WTC11 (cell line): Measurements from ENCODE around the gene CDH13. TPM values are rescaled to one million over a fixed set of nuclear protein-coding genes. Genes with fewer than 3 reads are reported as not detected.

Source experiments
- ATAC-seq: fragments of 200-7000 bp; cut with Tn5 transposase; 2 replicates; pipeline ENCODE4 v1.10.0; 2021; ENCODE audit warnings: mild to moderate bottlenecking, moderate library complexity
- CTCF ChIA-PET: fragments of 300-600 bp; sonication (Branson Sonifier 250); formaldehyde crosslinking; loops from one replicate; lab custom pipeline; 2021; ENCODE audit warnings: antibody characterized with exemption; lab: Charles Lee
- POLR2A ChIA-PET: fragments of 350-600 bp; sonication (Branson Sonifier 250); formaldehyde crosslinking; loops from one replicate; lab custom pipeline; 2021; ENCODE audit warnings: antibody characterized with exemption; lab: Charles Lee
- DNase-seq: peaks from one replicate; pipeline ENCODE4 v3.0.0; 2021; ENCODE audit warnings: low spot score
- H3K27ac Mint-ChIP-seq: 2 replicates; pipeline ENCODE4 v1.8.0; 2021; ENCODE audit warnings: mixed read lengths
- H3K27me3 Mint-ChIP-seq: 2 replicates; pipeline ENCODE4 v1.8.0; 2021; ENCODE audit warnings: low read depth, mild to moderate bottlenecking, moderate library complexity, mixed read lengths
- H3K36me3 Mint-ChIP-seq: 2 replicates; pipeline ENCODE4 v1.8.0; 2021; ENCODE audit warnings: mixed read lengths
- H3K4me1 Mint-ChIP-seq: 2 replicates; pipeline ENCODE4 v1.8.0; 2022; ENCODE audit warnings: mixed read lengths
- H3K4me3 Mint-ChIP-seq: 2 replicates; pipeline ENCODE4 v1.8.0; 2021; ENCODE audit warnings: mild to moderate bottlenecking, moderate library complexity, mixed read lengths
- H3K9me3 Mint-ChIP-seq: 2 replicates; pipeline ENCODE4 v1.8.0; 2021; ENCODE audit warnings: mixed read lengths
- EMX1 ChIP-seq: fragments of 250-450 bp; sonication (Bioruptor Pico); IDR thresholded peaks from 2 replicates; pipeline ENCODE4 v1.8.0; 2021; ENCODE audit warnings: mild to moderate bottlenecking
- ETV6 ChIP-seq: sonication (generic); formaldehyde crosslinking; IDR thresholded peaks from 2 replicates; pipeline ENCODE4 v1.8.1; 2022; ENCODE audit warnings: mild to moderate bottlenecking, missing genetic modification reagents
- FOXK1 ChIP-seq: sonication (generic); formaldehyde crosslinking; IDR thresholded peaks from 2 replicates; pipeline ENCODE4 v1.8.0; 2022; ENCODE audit warnings: mild to moderate bottlenecking, moderate library complexity, missing genetic modification reagents
- JUN ChIP-seq: sonication (generic); formaldehyde crosslinking; IDR thresholded peaks from 2 replicates; pipeline ENCODE4 v1.8.0; 2023; ENCODE audit warnings: mild to moderate bottlenecking, missing genetic modification reagents
- KAT7 ChIP-seq: sonication (generic); formaldehyde crosslinking; IDR thresholded peaks from 2 replicates; pipeline ENCODE4 v1.8.1; 2023; ENCODE audit warnings: missing genetic modification reagents, mild to moderate bottlenecking, borderline replicate concordance
- NFATC4 ChIP-seq: fragments of 250-450 bp; sonication (Bioruptor Pico); IDR thresholded peaks from 2 replicates; pipeline ENCODE4 v1.9.0; 2021; ENCODE audit warnings: mild to moderate bottlenecking
- SMAD3 ChIP-seq: sonication (generic); formaldehyde crosslinking; IDR thresholded peaks from 2 replicates; pipeline ENCODE4 v1.8.0; 2022; ENCODE audit warnings: missing genetic modification reagents, mild to moderate bottlenecking, borderline replicate concordance
- SMAD4 ChIP-seq: sonication (generic); formaldehyde crosslinking; IDR thresholded peaks from 2 replicates; pipeline ENCODE4 v1.8.0; 2022; ENCODE audit warnings: mild to moderate bottlenecking, missing genetic modification reagents
- TCF7 ChIP-seq: sonication (generic); formaldehyde crosslinking; IDR thresholded peaks from 2 replicates; pipeline ENCODE4 v1.8.0; 2022; ENCODE audit warnings: mild to moderate bottlenecking, low read depth, missing genetic modification reagents, moderate library complexity
- TP53 ChIP-seq: sonication (generic); formaldehyde crosslinking; IDR thresholded peaks from 2 replicates; pipeline ENCODE4 v1.8.1; 2023; ENCODE audit warnings: mild to moderate bottlenecking, missing genetic modification reagents
- ZNF121 ChIP-seq: sonication (generic); formaldehyde crosslinking; IDR thresholded peaks from 2 replicates; pipeline ENCODE4 v1.8.0; 2023; ENCODE audit warnings: missing genetic modification reagents
- ZNF263 ChIP-seq: sonication (generic); formaldehyde crosslinking; IDR thresholded peaks from 2 replicates; pipeline ENCODE4 v1.8.1; 2022; ENCODE audit warnings: low read depth, mild to moderate bottlenecking, moderate library complexity, missing genetic modification reagents
- ZNF396 ChIP-seq: fragments of 250-450 bp; sonication (Bioruptor Pico); IDR thresholded peaks from 2 replicates; pipeline ENCODE4 v1.8.0; 2021; ENCODE audit warnings: mild to moderate bottlenecking, moderate library complexity, borderline replicate concordance
- ZNF671 ChIP-seq: fragments of 250-450 bp; sonication (Bioruptor Pico); IDR thresholded peaks from 2 replicates; pipeline ENCODE4 v1.8.0; 2021; ENCODE audit warnings: mild to moderate bottlenecking
- total RNA-seq: library from RNA; stranded (reverse); gene quantifications from 3 replicates; pipeline ENCODE4 v1.2.3, GENCODE V29; 2021
- TF ChIP-seq, protein P1 (sequence below): sonication (generic); formaldehyde crosslinking; conservative IDR thresholded peaks from 2 replicates; pipeline ENCODE4 v1.8.1; 2022; ENCODE audit warnings: mild to moderate bottlenecking, missing genetic modification reagents
- TF ChIP-seq, protein P2 (sequence below): sonication (generic); formaldehyde crosslinking; IDR thresholded peaks from 2 replicates; pipeline ENCODE4 v1.8.1; 2022; ENCODE audit warnings: low read depth, mild to moderate bottlenecking, moderate library complexity, missing genetic modification reagents, borderline replicate concordance
- TF ChIP-seq, protein P3 (sequence below): sonication (generic); formaldehyde crosslinking; IDR thresholded peaks from 2 replicates; pipeline ENCODE4 v1.8.1; 2023; ENCODE audit warnings: mild to moderate bottlenecking, missing genetic modification reagents, moderate library complexity
- TF ChIP-seq, protein P4 (sequence below): sonication (generic); formaldehyde crosslinking; IDR thresholded peaks from 2 replicates; pipeline ENCODE4 v1.8.1; 2023; ENCODE audit warnings: mild to moderate bottlenecking, missing genetic modification reagents
- TF ChIP-seq, protein P5 (sequence below): sonication (generic); formaldehyde crosslinking; IDR thresholded peaks from 2 replicates; pipeline ENCODE4 v1.8.0; 2022; ENCODE audit warnings: mild to moderate bottlenecking, missing genetic modification reagents
- TF ChIP-seq, protein P6 (sequence below): sonication (generic); formaldehyde crosslinking; IDR thresholded peaks from 2 replicates; pipeline ENCODE4 v1.8.0; 2022; ENCODE audit warnings: missing genetic modification reagents
- TF ChIP-seq, protein P7 (sequence below): sonication (generic); formaldehyde crosslinking; IDR thresholded peaks from 2 replicates; pipeline ENCODE4 v1.8.1; 2023; ENCODE audit warnings: mild to moderate bottlenecking, moderate library complexity, missing genetic modification reagents
- TF ChIP-seq, protein P8 (sequence below): sonication (generic); formaldehyde crosslinking; conservative IDR thresholded peaks from 2 replicates; pipeline ENCODE4 v1.8.1; 2023; ENCODE audit warnings: mild to moderate bottlenecking, low read depth, missing genetic modification reagents, moderate library complexity

CDH13 gene
- total RNA-seq, 1 experiment from 2014 or later: 0.81 TPM

DNA sequence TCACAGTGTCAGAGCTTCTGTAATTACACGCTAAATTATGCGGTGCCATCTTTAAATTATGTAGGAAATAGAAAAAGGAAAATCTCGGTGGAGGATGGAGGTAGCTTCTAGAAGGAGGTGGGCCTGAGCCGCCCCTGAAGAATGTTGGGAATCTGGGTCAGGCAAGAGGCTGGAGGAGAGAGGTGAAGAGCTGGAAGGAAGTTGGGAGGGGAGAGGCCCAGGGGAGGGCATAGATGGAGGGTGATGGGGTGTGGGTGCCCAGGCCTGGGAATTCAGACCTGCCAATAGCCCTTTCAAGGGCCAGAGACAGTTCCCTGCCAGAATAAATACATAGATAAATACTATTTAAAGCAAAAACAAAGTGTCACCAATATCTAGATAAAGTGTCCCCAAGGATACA lies 766.0 kb downstream of the CDH13 start:
- H3K4me1 Mint-ChIP-seq: no peaks in the 10 kb centered on the region
- CTCF ChIA-PET: interaction anchor here (0.6 to 1.0 kb wide), 2 partner anchors 7 to 418 kb away, joined by 3 to 5 read pairs; no protein-coding TSS in a partner anchor
- peaks cover 32% of the 10 kb centered on the region for H3K9me3 Mint-ChIP-seq
- POLR2A ChIA-PET: interaction anchor here (0.5 kb wide), 1 partner anchor 1809 kb away, joined by 3 read pairs; no protein-coding TSS in a partner anchor
- H3K4me3 Mint-ChIP-seq: no peak overlapping the region
- no peak for DNase-seq
- peaks cover 4% of the 10 kb centered on the region; the same call in 1 of the 2 replicates for H3K36me3 Mint-ChIP-seq
- no peak overlapping the region for H3K27ac Mint-ChIP-seq
- no peak for ATAC-seq
- TF ChIP-seq NFATC4: no peak
- no peak for TF ChIP-seq SMAD3 (CRISPR knock-in tag)
- TF ChIP-seq ZNF263 (CRISPR knock-in tag): no peak
- TF ChIP-seq SMAD4 (CRISPR knock-in tag): no peak
- TF ChIP-seq, protein P1, sequence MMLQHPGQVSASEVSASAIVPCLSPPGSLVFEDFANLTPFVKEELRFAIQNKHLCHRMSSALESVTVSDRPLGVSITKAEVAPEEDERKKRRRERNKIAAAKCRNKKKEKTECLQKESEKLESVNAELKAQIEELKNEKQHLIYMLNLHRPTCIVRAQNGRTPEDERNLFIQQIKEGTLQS (CRISPR knock-in tag): no peak
- TF ChIP-seq, protein P2, sequence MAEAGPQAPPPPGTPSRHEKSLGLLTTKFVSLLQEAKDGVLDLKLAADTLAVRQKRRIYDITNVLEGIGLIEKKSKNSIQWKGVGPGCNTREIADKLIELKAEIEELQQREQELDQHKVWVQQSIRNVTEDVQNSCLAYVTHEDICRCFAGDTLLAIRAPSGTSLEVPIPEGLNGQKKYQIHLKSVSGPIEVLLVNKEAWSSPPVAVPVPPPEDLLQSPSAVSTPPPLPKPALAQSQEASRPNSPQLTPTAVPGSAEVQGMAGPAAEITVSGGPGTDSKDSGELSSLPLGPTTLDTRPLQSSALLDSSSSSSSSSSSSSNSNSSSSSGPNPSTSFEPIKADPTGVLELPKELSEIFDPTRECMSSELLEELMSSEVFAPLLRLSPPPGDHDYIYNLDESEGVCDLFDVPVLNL (CRISPR knock-in tag): no peak
- no peak for TF ChIP-seq JUN (CRISPR knock-in tag)
- TF ChIP-seq, protein P3, sequence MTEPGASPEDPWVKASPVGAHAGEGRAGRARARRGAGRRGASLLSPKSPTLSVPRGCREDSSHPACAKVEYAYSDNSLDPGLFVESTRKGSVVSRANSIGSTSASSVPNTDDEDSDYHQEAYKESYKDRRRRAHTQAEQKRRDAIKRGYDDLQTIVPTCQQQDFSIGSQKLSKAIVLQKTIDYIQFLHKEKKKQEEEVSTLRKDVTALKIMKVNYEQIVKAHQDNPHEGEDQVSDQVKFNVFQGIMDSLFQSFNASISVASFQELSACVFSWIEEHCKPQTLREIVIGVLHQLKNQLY (CRISPR knock-in tag): no peak
- TF ChIP-seq ZNF396 (CRISPR knock-in tag): no peak
- TF ChIP-seq ZNF121: no peak
- no peak for TF ChIP-seq ZNF671 (CRISPR knock-in tag)
- TF ChIP-seq, protein P4, sequence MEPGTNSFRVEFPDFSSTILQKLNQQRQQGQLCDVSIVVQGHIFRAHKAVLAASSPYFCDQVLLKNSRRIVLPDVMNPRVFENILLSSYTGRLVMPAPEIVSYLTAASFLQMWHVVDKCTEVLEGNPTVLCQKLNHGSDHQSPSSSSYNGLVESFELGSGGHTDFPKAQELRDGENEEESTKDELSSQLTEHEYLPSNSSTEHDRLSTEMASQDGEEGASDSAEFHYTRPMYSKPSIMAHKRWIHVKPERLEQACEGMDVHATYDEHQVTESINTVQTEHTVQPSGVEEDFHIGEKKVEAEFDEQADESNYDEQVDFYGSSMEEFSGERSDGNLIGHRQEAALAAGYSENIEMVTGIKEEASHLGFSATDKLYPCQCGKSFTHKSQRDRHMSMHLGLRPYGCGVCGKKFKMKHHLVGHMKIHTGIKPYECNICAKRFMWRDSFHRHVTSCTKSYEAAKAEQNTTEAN (CRISPR knock-in tag): no peak
- TF ChIP-seq TP53: no peak
- TF ChIP-seq, protein P5, sequence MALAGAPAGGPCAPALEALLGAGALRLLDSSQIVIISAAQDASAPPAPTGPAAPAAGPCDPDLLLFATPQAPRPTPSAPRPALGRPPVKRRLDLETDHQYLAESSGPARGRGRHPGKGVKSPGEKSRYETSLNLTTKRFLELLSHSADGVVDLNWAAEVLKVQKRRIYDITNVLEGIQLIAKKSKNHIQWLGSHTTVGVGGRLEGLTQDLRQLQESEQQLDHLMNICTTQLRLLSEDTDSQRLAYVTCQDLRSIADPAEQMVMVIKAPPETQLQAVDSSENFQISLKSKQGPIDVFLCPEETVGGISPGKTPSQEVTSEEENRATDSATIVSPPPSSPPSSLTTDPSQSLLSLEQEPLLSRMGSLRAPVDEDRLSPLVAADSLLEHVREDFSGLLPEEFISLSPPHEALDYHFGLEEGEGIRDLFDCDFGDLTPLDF (CRISPR knock-in tag): no peak
- TF ChIP-seq EMX1 (CRISPR knock-in tag): no peak
- TF ChIP-seq TCF7 (CRISPR knock-in tag): no peak
- TF ChIP-seq, all 79 proteins: peak for 0
- H3K27me3 Mint-ChIP-seq: no peaks in the 10 kb centered on the region; the same call in 1 of the 2 replicates

DNA sequence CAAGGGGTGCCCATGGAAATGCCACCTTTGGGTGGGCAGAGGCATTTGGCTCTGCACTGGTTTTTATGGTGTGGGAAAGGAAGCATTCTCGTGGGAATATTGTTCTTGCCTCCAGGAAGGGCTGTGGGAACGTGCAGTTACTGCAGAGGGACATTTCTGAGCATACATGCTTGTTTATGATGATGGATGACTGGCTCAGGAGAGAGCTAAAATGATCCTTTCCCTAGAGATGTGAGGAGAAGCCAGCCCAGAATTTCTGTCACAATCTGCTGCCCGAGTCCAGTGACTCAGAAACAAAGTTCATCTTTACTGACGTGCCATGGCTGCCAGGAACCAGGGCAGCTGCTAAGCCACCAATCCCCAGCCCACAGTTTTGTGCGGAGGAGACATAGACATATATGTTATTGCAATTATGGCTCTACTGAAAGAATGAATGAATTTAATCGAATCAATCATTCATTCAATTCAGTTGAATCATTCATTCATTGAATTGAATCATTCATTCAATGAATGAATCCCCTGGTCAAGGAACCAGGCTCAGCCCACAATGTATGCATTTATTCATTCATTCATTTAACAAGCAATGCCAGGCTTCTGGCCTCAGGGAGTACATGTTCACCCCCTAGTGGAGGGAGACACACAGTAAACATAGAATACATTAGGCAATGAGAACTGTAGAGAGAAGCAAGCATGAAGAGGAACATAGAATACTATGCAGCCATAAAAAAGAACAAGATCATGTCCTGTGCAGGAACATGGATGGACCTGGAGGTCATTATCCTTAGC lies 766.6 kb downstream of the CDH13 start:
- DNase-seq: no peak
- no peak for ATAC-seq
- H3K9me3 Mint-ChIP-seq: peaks cover 32% of the 10 kb centered on the region
- H3K4me3 Mint-ChIP-seq: no peak overlapping the region
- no peaks in the 10 kb centered on the region; the same call in 1 of the 2 replicates for H3K27me3 Mint-ChIP-seq
- H3K27ac Mint-ChIP-seq: no peak overlapping the region
- ChIA-PET CTCF (no interaction called here), POLR2A (no interaction called here)
- peaks cover 4% of the 10 kb centered on the region; the same call in 1 of the 2 replicates for H3K36me3 Mint-ChIP-seq
- H3K4me1 Mint-ChIP-seq: no peaks in the 10 kb centered on the region
- TF ChIP-seq FOXK1 (CRISPR knock-in tag) (no peak), EMX1 (CRISPR knock-in tag) (no peak), ETV6 (no peak), KAT7 (CRISPR knock-in tag) (no peak)
- TF ChIP-seq, protein P6, sequence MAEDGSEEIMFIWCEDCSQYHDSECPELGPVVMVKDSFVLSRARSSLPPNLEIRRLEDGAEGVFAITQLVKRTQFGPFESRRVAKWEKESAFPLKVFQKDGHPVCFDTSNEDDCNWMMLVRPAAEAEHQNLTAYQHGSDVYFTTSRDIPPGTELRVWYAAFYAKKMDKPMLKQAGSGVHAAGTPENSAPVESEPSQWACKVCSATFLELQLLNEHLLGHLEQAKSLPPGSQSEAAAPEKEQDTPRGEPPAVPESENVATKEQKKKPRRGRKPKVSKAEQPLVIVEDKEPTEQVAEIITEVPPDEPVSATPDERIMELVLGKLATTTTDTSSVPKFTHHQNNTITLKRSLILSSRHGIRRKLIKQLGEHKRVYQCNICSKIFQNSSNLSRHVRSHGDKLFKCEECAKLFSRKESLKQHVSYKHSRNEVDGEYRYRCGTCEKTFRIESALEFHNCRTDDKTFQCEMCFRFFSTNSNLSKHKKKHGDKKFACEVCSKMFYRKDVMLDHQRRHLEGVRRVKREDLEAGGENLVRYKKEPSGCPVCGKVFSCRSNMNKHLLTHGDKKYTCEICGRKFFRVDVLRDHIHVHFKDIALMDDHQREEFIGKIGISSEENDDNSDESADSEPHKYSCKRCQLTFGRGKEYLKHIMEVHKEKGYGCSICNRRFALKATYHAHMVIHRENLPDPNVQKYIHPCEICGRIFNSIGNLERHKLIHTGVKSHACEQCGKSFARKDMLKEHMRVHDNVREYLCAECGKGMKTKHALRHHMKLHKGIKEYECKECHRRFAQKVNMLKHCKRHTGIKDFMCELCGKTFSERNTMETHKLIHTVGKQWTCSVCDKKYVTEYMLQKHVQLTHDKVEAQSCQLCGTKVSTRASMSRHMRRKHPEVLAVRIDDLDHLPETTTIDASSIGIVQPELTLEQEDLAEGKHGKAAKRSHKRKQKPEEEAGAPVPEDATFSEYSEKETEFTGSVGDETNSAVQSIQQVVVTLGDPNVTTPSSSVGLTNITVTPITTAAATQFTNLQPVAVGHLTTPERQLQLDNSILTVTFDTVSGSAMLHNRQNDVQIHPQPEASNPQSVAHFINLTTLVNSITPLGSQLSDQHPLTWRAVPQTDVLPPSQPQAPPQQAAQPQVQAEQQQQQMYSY (CRISPR knock-in tag): no peak
- TF ChIP-seq, protein P7, sequence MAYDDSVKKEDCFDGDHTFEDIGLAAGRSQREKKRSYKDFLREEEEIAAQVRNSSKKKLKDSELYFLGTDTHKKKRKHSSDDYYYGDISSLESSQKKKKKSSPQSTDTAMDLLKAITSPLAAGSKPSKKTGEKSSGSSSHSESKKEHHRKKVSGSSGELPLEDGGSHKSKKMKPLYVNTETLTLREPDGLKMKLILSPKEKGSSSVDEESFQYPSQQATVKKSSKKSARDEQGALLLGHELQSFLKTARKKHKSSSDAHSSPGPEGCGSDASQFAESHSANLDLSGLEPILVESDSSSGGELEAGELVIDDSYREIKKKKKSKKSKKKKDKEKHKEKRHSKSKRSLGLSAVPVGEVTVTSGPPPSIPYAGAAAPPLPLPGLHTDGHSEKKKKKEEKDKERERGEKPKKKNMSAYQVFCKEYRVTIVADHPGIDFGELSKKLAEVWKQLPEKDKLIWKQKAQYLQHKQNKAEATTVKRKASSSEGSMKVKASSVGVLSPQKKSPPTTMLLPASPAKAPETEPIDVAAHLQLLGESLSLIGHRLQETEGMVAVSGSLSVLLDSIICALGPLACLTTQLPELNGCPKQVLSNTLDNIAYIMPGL: no peak
- TF ChIP-seq, protein P8, sequence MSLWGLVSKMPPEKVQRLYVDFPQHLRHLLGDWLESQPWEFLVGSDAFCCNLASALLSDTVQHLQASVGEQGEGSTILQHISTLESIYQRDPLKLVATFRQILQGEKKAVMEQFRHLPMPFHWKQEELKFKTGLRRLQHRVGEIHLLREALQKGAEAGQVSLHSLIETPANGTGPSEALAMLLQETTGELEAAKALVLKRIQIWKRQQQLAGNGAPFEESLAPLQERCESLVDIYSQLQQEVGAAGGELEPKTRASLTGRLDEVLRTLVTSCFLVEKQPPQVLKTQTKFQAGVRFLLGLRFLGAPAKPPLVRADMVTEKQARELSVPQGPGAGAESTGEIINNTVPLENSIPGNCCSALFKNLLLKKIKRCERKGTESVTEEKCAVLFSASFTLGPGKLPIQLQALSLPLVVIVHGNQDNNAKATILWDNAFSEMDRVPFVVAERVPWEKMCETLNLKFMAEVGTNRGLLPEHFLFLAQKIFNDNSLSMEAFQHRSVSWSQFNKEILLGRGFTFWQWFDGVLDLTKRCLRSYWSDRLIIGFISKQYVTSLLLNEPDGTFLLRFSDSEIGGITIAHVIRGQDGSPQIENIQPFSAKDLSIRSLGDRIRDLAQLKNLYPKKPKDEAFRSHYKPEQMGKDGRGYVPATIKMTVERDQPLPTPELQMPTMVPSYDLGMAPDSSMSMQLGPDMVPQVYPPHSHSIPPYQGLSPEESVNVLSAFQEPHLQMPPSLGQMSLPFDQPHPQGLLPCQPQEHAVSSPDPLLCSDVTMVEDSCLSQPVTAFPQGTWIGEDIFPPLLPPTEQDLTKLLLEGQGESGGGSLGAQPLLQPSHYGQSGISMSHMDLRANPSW: no peak
